Aorta (tissue), 5 donors: ENCODE measurements around the gene ADGRL1. TPM values are rescaled to one million over a fixed set of nuclear protein-coding genes. Genes with fewer than 3 reads are reported as not detected.
"Not testable (repeated sequence)": the region's sequence is repeated elsewhere in the genome, so short reads cannot be mapped to it uniquely, and the experiment has no call there.

ENCODE experiments used
- ATAC-seq: fragments of 200-7000 bp; cut with Tn5 transposase; one replicate; pipeline ENCODE4 v1.9.1; 2022; ENCODE audit warnings: moderate library complexity; ENCODE audit not compliant: low FRiP score
- DNase-seq, 2 donors: peaks; one replicate each; pipeline ENCODE4 v3.0.0-alpha.2; 2020
- H3K27ac ChIP-seq, 2 donors: one replicate each; pipeline ENCODE4 v1.5.1; 2013; ENCODE audit warnings: low read length in 2 of 2, mild to moderate bottlenecking in 2 of 2, moderate library complexity in 2 of 2, control low read depth in 1 of 2, inconsistent platforms in 1 of 2, low read depth in 1 of 2
- H3K27me3 ChIP-seq, 2 donors: one replicate each; pipeline ENCODE4 v1.6.1; 2013; ENCODE audit warnings: control low read depth in 1 of 2, low read length in 1 of 2, mild to moderate bottlenecking in 1 of 2, moderate library complexity in 1 of 2; ENCODE audit not compliant: insufficient read depth in 2 of 2, control insufficient read depth in 1 of 2
- H3K36me3 ChIP-seq, 2 donors: one replicate each; pipeline ENCODE4 v1.6.1; 2013; ENCODE audit warnings: control low read depth in 1 of 2, low read length in 1 of 2, mild to moderate bottlenecking in 1 of 2; ENCODE audit not compliant: insufficient read depth in 2 of 2, control insufficient read depth in 1 of 2
- H3K4me1 ChIP-seq, 2 donors: one replicate each; pipeline ENCODE4 v1.6.1; 2013; ENCODE audit warnings: low read length in 2 of 2, control low read depth in 1 of 2, mild to moderate bottlenecking in 1 of 2, moderate library complexity in 1 of 2; ENCODE audit not compliant: insufficient read depth in 2 of 2, control insufficient read depth in 1 of 2
- H3K4me3 ChIP-seq, 2 donors: one replicate each; pipeline ENCODE4 v1.5.1; 2013; ENCODE audit warnings: low read length in 2 of 2, control low read depth in 1 of 2, mild to moderate bottlenecking in 1 of 2
- H3K9me3 ChIP-seq: one replicate; pipeline ENCODE4 v1.6.1; 2013; ENCODE audit warnings: mild to moderate bottlenecking, low read length; ENCODE audit not compliant: control insufficient read depth
- WGBS, 2 donors: extraction: QIAGEN DNeasy Blood & Tissue Kit; methylation state at CpG; one replicate each; pipeline ENCODE4 v1.1.7; 2013; 5-methylcytosine and 5-hydroxymethylcytosine counted together
- intact Hi-C, 2 donors: fragments of 100-400 bp; cut with DNase I; formaldehyde crosslinking; loops; one replicate each; pipeline versions ENCODE4 v1.14.2 to v1.15.0; 2022
- polyA plus RNA-seq, 2 donors: library from polyadenylated mRNA; stranded (reverse); fragments of 200-250 nt; gene quantifications; one replicate each; pipeline ENCODE4 v1.2.3, GENCODE V29; 2013
- total RNA-seq, 2 donors: library from RNA; stranded (reverse); fragmentation: NEBNext Ultra II Directional; extraction: Animal tissue kit (Norgen Biotek cat#: 25700); gene quantifications; one replicate each; pipeline ENCODE4 v1.2.1, GENCODE V29; 2021
- donor health status: healthy with polysubstance abuse.
- donor health status: Bipolar disorder and iron deficiency.
- donor health status: DM: no; HTN: no; CAD: no.
- donor health status: DM: no; HTN: no; CAD: no.
- donor health status: DM: yes; HTN: yes; CAD: no.

The ADGRL1 gene
- total and polyA plus RNA-seq, 4 donors, result 5.3 to 26.3 (median 8.7) TPM

DNA sequence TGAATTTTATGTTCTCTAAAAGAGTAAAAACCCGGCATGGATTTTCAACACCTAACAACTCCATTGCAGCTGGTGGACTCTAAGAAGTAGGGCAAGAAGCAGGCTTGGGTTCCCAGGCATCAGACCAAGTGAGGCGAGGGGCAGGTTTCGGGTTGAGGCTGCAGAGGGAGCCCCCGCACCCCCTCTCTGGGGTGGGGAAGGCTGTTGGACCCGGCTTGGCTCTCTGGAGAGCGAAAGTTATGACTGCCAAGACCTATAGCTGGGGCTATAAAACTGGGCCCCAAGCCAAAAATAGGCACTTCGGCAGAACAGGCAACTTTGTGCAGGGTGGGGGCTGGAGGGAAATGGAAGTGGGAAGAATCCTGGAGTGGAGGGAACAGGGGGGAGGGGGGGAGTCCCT, 1.8 kb upstream of the ADGRL1 start:
- H3K27ac ChIP-seq, intact Hi-C loops, H3K27me3 ChIP-seq, H3K4me3 ChIP-seq, ATAC-seq, H3K9me3 ChIP-seq, H3K4me1 ChIP-seq, H3K36me3 ChIP-seq, DNase-seq: not testable (repeated sequence)
- WGBS, 2 donors, result 13 to 20% methylated on average over 6 to 7 of the region's 7 CpGs

GRCh38 chr19:14206737-14207726, 1.1 kb upstream of the ADGRL1 start:
- H3K4me1 ChIP-seq, H3K27me3 ChIP-seq, intact Hi-C loops, H3K9me3 ChIP-seq, H3K36me3 ChIP-seq: not testable (repeated sequence)
- Histone ChIP-seq H3K4me3 (peak overlapping the region; percentile 47 to 56), H3K27ac (peak overlapping the region in 1 of 2 donors; percentile 32)
- DNase-seq, result peak; percentile 94 to 96
- ATAC-seq, result peak; percentile 95
- whole genome bisulfite sequencing, 2 donors, result 1% methylated on average over 73 to 89 of the region's 89 CpGs

DNA sequence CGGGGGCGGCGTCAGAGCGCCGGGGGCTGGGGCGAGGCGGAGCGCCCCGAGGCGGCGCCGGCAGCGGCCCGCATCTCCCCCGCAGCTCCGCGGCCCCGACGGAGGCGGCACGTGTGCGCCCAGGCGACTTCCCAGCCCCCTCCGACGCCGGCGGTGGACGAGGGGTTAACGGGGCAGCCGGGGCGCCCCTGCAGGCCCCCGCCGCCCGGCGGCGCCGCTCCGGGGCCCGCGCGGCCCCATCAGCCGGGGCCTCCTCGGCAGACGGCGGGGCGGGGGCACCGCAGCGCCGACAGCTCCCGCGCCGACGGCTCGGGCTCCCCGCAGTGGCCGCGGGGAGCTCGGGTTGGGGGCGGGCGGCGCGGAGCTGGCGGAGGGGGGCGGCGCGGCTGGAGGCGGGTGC, 339 bp upstream of the ADGRL1 start:
- intact Hi-C loops, DNase-seq, H3K36me3 ChIP-seq, H3K4me1 ChIP-seq, H3K9me3 ChIP-seq, H3K27ac ChIP-seq, H3K27me3 ChIP-seq, ATAC-seq: not testable (repeated sequence)
- WGBS, 2 donors, result 0 to 1% methylated on average over 17 to 67 of the region's 67 CpGs
- peak overlapping the region; percentile 45 to 56 for H3K4me3 ChIP-seq

- DNase-seq, intact Hi-C loops, H3K36me3 ChIP-seq, H3K4me1 ChIP-seq, ATAC-seq, H3K27me3 ChIP-seq, H3K9me3 ChIP-seq, H3K27ac ChIP-seq: not testable (repeated sequence)
- H3K4me3 ChIP-seq, result peak overlapping the region in 1 of 2 donors; percentile 56
- 22 to 33% methylated on average over 16 to 28 of the region's 28 CpGs for WGBS, 2 donors
Measured at GRCh38 chr19:14204676-14205451, 1.1 kb downstream of the ADGRL1 start.

GRCh38 chr19:14204219-14204618, 1.8 kb downstream of the ADGRL1 start:
- ATAC-seq, H3K4me1 ChIP-seq, H3K9me3 ChIP-seq, intact Hi-C loops, DNase-seq, H3K4me3 ChIP-seq, H3K27me3 ChIP-seq, H3K27ac ChIP-seq, H3K36me3 ChIP-seq: not testable (repeated sequence)
- 75 to 82% methylated on average over 7 of the region's 7 CpGs for WGBS, 2 donors

DNA sequence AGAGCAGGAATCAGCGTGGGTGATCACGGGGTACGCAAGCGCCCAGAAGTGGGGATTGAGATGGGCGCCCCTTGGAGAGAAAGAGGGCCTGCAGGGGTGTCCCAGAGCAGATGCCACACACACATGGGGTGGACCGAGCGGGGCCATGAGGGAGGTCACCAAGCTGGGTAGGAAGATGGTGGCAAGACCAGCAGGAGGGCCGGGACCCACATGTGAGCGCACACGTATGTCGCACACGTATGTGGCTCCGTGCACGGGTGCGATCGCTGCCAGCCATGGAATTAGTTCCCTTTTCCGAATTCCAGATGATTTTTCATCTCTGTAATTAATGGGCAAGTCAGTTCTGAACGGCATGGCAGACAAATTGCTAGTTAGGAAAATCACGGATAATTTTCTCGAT, 2.2 kb downstream of the ADGRL1 start:
- WGBS, 2 donors, result 87 to 88% methylated on average over 20 of the region's 20 CpGs
- H3K4me1 ChIP-seq, H3K27ac ChIP-seq, H3K27me3 ChIP-seq, ATAC-seq, H3K36me3 ChIP-seq, H3K9me3 ChIP-seq, DNase-seq, H3K4me3 ChIP-seq, intact Hi-C loops: not testable (repeated sequence)

DNA sequence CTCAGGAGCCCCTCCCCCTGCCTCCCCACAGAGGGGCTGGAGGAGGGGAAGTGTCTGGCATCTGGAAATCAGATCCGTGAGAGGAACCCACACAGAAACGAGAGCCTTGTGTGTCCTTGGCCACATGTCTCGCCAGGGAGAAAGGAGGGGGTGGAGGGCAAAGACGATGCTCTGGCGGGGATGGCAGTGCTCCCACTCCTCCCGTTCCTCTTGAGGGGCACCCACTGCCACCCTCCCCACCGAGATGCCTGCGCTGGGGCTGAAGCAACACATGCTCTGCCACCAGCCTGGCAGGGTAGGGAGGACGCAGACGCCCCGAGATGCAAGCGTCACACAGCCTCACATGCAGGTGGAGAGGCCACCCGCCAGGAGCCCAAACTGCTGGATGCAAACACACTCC, 2.8 kb downstream of the ADGRL1 start:
- intact Hi-C loops, result no loop called here
- Histone ChIP-seq H3K27me3 (no peaks in the 10 kb centered on the region), H3K4me1 (no peaks in the 10 kb centered on the region), H3K27ac (no peak overlapping the region), H3K36me3 (no peaks in the 10 kb centered on the region), H3K9me3 (no peaks in the 10 kb centered on the region), H3K4me3 (no peak overlapping the region)
- no peak for ATAC-seq
- WGBS, 2 donors, result 55 to 63% methylated on average over 13 of the region's 13 CpGs
- DNase-seq, result no peak

DNA sequence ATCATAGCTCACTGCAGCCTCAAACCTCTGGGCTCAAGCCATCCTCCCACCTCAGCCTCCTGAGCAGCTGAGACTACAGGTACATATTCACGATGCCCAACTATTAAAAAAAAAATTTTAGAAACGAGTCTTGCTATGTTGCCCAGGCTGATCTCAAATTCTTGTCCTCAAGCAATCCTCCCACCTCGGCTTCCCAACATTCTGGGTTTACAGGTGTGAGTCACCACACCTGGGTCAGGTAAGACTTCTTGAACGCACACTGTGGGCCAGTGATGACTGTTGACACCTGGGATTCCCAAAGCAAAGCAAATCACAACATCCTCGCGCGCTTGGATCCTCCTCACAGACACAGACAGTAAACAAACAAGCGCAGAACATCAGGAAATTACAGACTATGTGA, 4.5 kb downstream of the ADGRL1 start:
- H3K4me1 ChIP-seq, H3K27ac ChIP-seq: not testable (repeated sequence)

More for the DNA sequence above, 4.5 kb downstream of the ADGRL1 start:
- intact Hi-C loops, DNase-seq, ATAC-seq, H3K4me3 ChIP-seq, H3K27me3 ChIP-seq, H3K9me3 ChIP-seq, H3K36me3 ChIP-seq: not testable (repeated sequence)
- 80 to 82% methylated on average over 8 of the region's 8 CpGs for WGBS, 2 donors
